ENCODE measurements around the gene UBE2D2.

DNA sequence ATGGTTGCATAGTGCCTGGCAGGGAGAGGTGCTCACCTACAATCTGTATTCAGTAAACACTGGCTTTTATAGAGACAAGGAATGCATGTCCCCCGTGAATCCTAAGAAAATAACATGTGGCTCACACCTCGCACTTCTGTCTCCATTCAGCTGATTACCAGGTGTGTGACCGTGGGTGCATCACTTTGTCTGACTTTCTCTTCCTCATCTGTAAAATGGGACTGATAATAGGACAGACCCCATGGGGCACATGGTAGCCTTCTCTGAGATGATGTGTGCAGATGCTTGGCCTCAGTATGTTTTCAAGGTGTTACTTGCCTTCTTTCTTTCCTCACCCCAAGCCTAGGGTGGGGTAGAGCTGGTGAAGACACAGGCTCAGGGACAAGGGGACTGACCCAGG is 93.3 kb downstream of the UBE2D2 start:
- no peak for TF ChIP-seq POLR2A (IDR thresholded peaks at IDR 0.05)
- TF ChIP-seq, protein P1, sequence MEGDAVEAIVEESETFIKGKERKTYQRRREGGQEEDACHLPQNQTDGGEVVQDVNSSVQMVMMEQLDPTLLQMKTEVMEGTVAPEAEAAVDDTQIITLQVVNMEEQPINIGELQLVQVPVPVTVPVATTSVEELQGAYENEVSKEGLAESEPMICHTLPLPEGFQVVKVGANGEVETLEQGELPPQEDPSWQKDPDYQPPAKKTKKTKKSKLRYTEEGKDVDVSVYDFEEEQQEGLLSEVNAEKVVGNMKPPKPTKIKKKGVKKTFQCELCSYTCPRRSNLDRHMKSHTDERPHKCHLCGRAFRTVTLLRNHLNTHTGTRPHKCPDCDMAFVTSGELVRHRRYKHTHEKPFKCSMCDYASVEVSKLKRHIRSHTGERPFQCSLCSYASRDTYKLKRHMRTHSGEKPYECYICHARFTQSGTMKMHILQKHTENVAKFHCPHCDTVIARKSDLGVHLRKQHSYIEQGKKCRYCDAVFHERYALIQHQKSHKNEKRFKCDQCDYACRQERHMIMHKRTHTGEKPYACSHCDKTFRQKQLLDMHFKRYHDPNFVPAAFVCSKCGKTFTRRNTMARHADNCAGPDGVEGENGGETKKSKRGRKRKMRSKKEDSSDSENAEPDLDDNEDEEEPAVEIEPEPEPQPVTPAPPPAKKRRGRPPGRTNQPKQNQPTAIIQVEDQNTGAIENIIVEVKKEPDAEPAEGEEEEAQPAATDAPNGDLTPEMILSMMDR (IDR thresholded peaks at IDR 0.05): no peak
